OCI-LY7 (cell line): ENCODE measurements around the gene RNF123.

Source experiments
- CTCF ChIP-seq: fragments of 200-600 bp; sonication (generic); conservative IDR thresholded peaks from 2 replicates; pipeline ENCODE4 v1.5.1; 2014; ENCODE audit warnings: mild to moderate bottlenecking, antibody characterized with exemption, low read length, moderate library complexity, mixed read lengths
- EZH2phosphoT487 ChIP-seq: fragments of 200-600 bp; sonication (generic); IDR thresholded peaks from 2 replicates; pipeline ENCODE4 v1.6.1; 2018; ENCODE audit warnings: low read depth, borderline replicate concordance, mild to moderate bottlenecking, mixed run types, antibody characterized with exemption, low read length, moderate library complexity, mixed read lengths

- no peak for TF ChIP-seq EZH2phosphoT487
- no peak for TF ChIP-seq CTCF
Observed at GRCh38 chr3:49716169-49716568, 26.8 kb downstream of the RNF123 start.
